Naive thymus-derived CD4-positive, alpha-beta T cell (primary cell): ENCODE data around the gene GRIK1. TPM values are rescaled to one million over a fixed set of nuclear protein-coding genes. Genes with fewer than 3 reads are reported as not detected.
"Not testable (repeated sequence)": the region's sequence is repeated elsewhere in the genome, so short reads cannot be mapped to it uniquely, and the experiment has no call there.

ENCODE experiments used
- ATAC-seq: fragments of 150-1000 bp; cut with Tn5 transposase; 2 replicates; pipeline ENCODE4 v1.10.0; 2021; ENCODE audit warnings: mild to moderate bottlenecking, moderate library complexity
- CTCF ChIA-PET: fragments of 350-600 bp; sonication (Branson Sonifier 250); formaldehyde crosslinking; loops from one replicate; lab custom pipeline; 2021; ENCODE audit warnings: antibody characterized with exemption; lab: Charles Lee
- POLR2A ChIA-PET: fragments of 350-600 bp; sonication (Branson Sonifier 250); formaldehyde crosslinking; loops from one replicate; lab custom pipeline; 2021; ENCODE audit warnings: antibody characterized with exemption, inconsistent platforms; lab: Charles Lee
- DNase-seq, 9 donors: peaks; one replicate each; pipeline versions ENCODE4 v3.0.0 to v3.0.0-alpha.2; 2020 to 2022; ENCODE audit warnings: mixed read lengths in 1 of 9
- H3K27ac ChIP-seq: one replicate; pipeline ENCODE4 v1.7.0; 2013; ENCODE audit warnings: mild to moderate bottlenecking, low read depth, low read length, moderate library complexity
- H3K27me3 ChIP-seq, 2 donors: one replicate each; pipeline ENCODE4 v1.7.0; 2013; ENCODE audit warnings: low read length in 2 of 2, mild to moderate bottlenecking in 2 of 2, moderate library complexity in 2 of 2; ENCODE audit not compliant: control insufficient read depth in 2 of 2, insufficient read depth in 2 of 2
- H3K36me3 ChIP-seq, 3 experiments: 1 replicate in 2 of 3; 2 replicates in 1 of 3; pipeline ENCODE4 v1.7.0; 2013; ENCODE audit warnings: low read length in 3 of 3, mild to moderate bottlenecking in 3 of 3, moderate library complexity in 1 of 3; ENCODE audit not compliant: insufficient read depth in 3 of 3, control insufficient read depth in 2 of 3
- H3K4me1 ChIP-seq, 2 donors: one replicate each; pipeline ENCODE4 v1.7.0; 2013; ENCODE audit warnings: low read length in 2 of 2, mild to moderate bottlenecking in 2 of 2, moderate library complexity in 1 of 2; ENCODE audit not compliant: control insufficient read depth in 2 of 2, insufficient read depth in 2 of 2
- H3K4me3 ChIP-seq: 2 replicates; pipeline ENCODE4 v1.7.0; 2013; ENCODE audit warnings: mild to moderate bottlenecking, low read length
- H3K9me3 ChIP-seq, 3 experiments: 1 replicate in 2 of 3; 2 replicates in 1 of 3; pipeline ENCODE4 v1.7.0; 2013; ENCODE audit warnings: low read length in 3 of 3; ENCODE audit not compliant: control insufficient read depth in 2 of 3
- H3K27ac Mint-ChIP-seq, 9 donors: one replicate each; pipeline ENCODE4 v1.8.0; 2020 to 2022; ENCODE audit warnings: mixed read lengths in 9 of 9, mild to moderate bottlenecking in 8 of 9, moderate library complexity in 5 of 9, inconsistent platforms in 2 of 9
- H3K27me3 Mint-ChIP-seq, 5 donors: one replicate each; pipeline ENCODE4 v1.8.0; 2021 to 2022; ENCODE audit warnings: mixed read lengths in 5 of 5, mild to moderate bottlenecking in 1 of 5
- H3K36me3 Mint-ChIP-seq, 5 donors: one replicate each; pipeline ENCODE4 v1.8.0; 2020 to 2022; ENCODE audit warnings: mixed read lengths in 5 of 5, mild to moderate bottlenecking in 3 of 5, inconsistent platforms in 1 of 5
- H3K4me1 Mint-ChIP-seq, 7 donors: one replicate each; pipeline ENCODE4 v1.8.0; 2020 to 2022; ENCODE audit warnings: mixed read lengths in 7 of 7, mild to moderate bottlenecking in 3 of 7, inconsistent platforms in 1 of 7
- H3K4me3 Mint-ChIP-seq, 10 donors: one replicate each; pipeline ENCODE4 v1.8.0; 2020 to 2022; ENCODE audit warnings: mild to moderate bottlenecking in 10 of 10, mixed read lengths in 10 of 10, moderate library complexity in 6 of 10, inconsistent platforms in 2 of 10
- H3K9me3 Mint-ChIP-seq, 11 donors: one replicate each; pipeline ENCODE4 v1.8.0; 2020 to 2022; ENCODE audit warnings: mixed read lengths in 11 of 11, mild to moderate bottlenecking in 4 of 11, inconsistent platforms in 1 of 11, moderate library complexity in 1 of 11
- intact Hi-C, 2 donors: fragments of 100-400 bp; cut with micrococcal nuclease; formaldehyde crosslinking; loops; one replicate each; pipeline ENCODE4 v1.15.1; 2023
- polyA plus RNA-seq, 2 donors: library from polyadenylated mRNA; unstranded; fragments of 300-500 nt; fragmentation: Illumina TruSeq; gene quantifications; one replicate each; pipeline ENCODE4 v1.2.3, GENCODE V29; 2021
- total RNA-seq, 6 experiments: library from RNA in 5 of 6; stranded (reverse) in 5 of 6; gene quantifications; 1 replicate in 5 of 6; 2 replicates in 1 of 6; pipeline ENCODE4 v1.2.3 and lab custom pipeline; 2021 to 2026

GRIK1 gene
- total and polyA plus RNA-seq, 7 experiments from 2014 or later, result 0.10 TPM; not detected in 6

GRCh38 chr21:29605219-29605618 lies 334.6 kb downstream of the GRIK1 start:
- H3K4me1 Mint-ChIP-seq, DNase-seq, H3K27me3 ChIP-seq, H3K4me3 ChIP-seq, H3K27me3 Mint-ChIP-seq, H3K9me3 ChIP-seq, ATAC-seq, H3K27ac ChIP-seq, H3K27ac Mint-ChIP-seq, intact Hi-C loops, H3K9me3 Mint-ChIP-seq, H3K4me1 ChIP-seq, CTCF ChIA-PET, POLR2A ChIA-PET, H3K36me3 ChIP-seq, H3K4me3 Mint-ChIP-seq: not testable (repeated sequence)
- peaks cover 0 to 26% (median 9%) of the 10 kb centered on the region in 5 donors for H3K36me3 Mint-ChIP-seq

GRCh38 chr21:29604076-29604475 lies 335.7 kb downstream of the GRIK1 start:
- no peak for ATAC-seq
- Mint-ChIP-seq H3K36me3 (peaks cover 0 to 22% (median 12%) of the 10 kb centered on the region in 5 donors), H3K4me3 (no peak overlapping the region), H3K9me3 (peaks cover 0 to 1% (median 0%) of the 10 kb centered on the region in 11 donors), H3K27me3 (no peaks in the 10 kb centered on the region), H3K4me1 (no peaks in the 10 kb centered on the region), H3K27ac (no peak overlapping the region)
- H3K27me3 ChIP-seq, result no peaks in the 10 kb centered on the region
- no peaks in the 10 kb centered on the region for H3K9me3 ChIP-seq
- DNase-seq, result no peak
- ChIA-PET POLR2A (no interaction called here), CTCF (no interaction called here)
- intact Hi-C loops, result no loop called here
- H3K36me3 ChIP-seq, result no peaks in the 10 kb centered on the region
- no peaks in the 10 kb centered on the region for H3K4me1 ChIP-seq
- no peak overlapping the region for H3K4me3 ChIP-seq
- H3K27ac ChIP-seq, result no peak overlapping the region

GRCh38 chr21:29601047-29601446 lies 338.7 kb downstream of the GRIK1 start:
- intact Hi-C loops, result no loop called here
- H3K9me3 ChIP-seq, result no peaks in the 10 kb centered on the region
- H3K27me3 Mint-ChIP-seq, result no peaks in the 10 kb centered on the region

GRCh38 chr21:29586696-29587095 lies 353.1 kb downstream of the GRIK1 start:
- Mint-ChIP-seq H3K36me3 (peaks cover 0 to 4% (median 0%) of the 10 kb centered on the region in 5 donors), H3K27ac (no peak overlapping the region), H3K27me3 (peaks cover 0 to 15% (median 10%) of the 10 kb centered on the region in 5 donors), H3K4me1 (no peaks in the 10 kb centered on the region), H3K4me3 (no peak overlapping the region), H3K9me3 (peaks cover 0 to 2% (median 0%) of the 10 kb centered on the region in 11 donors)
- DNase-seq (no peak), ATAC-seq (no peak)
- POLR2A ChIA-PET, result no interaction called here
- H3K9me3 ChIP-seq, result no peaks in the 10 kb centered on the region
- CTCF ChIA-PET, result no interaction called here
- no peaks in the 10 kb centered on the region for H3K36me3 ChIP-seq
- no peak overlapping the region for H3K4me3 ChIP-seq
- no peaks in the 10 kb centered on the region for H3K4me1 ChIP-seq
- no peak overlapping the region for H3K27ac ChIP-seq
- intact Hi-C loops, result no loop called here
- no peaks in the 10 kb centered on the region for H3K27me3 ChIP-seq

More at GRCh38 chr21:29601047-29601446, 338.7 kb downstream of the GRIK1 start:
- no peak for DNase-seq
- no peaks in the 10 kb centered on the region for H3K4me1 ChIP-seq
- no peak overlapping the region for H3K4me3 ChIP-seq
- ChIA-PET POLR2A (no interaction called here), CTCF (interaction anchor here (0.8 kb wide), 1 partner anchor 9 kb away, joined by 3 read pairs; no protein-coding TSS in a partner anchor)
- Mint-ChIP-seq H3K4me1 (no peaks in the 10 kb centered on the region), H3K36me3 (peaks cover 0 to 35% (median 18%) of the 10 kb centered on the region in 5 donors), H3K4me3 (no peak overlapping the region), H3K27ac (no peak overlapping the region), H3K9me3 (peaks cover 0 to 3% (median 0%) of the 10 kb centered on the region in 11 donors)
- H3K36me3 ChIP-seq, result no peaks in the 10 kb centered on the region
- ATAC-seq, result no peak
- no peaks in the 10 kb centered on the region for H3K27me3 ChIP-seq
- H3K27ac ChIP-seq, result no peak overlapping the region

GRCh38 chr21:29585462-29585861 lies 354.3 kb downstream of the GRIK1 start:
- Mint-ChIP-seq H3K27ac (no peak overlapping the region), H3K4me1 (no peaks in the 10 kb centered on the region), H3K36me3 (peaks cover 0 to 4% (median 0%) of the 10 kb centered on the region in 5 donors), H3K4me3 (no peak overlapping the region), H3K27me3 (peaks cover 0 to 10% (median 7%) of the 10 kb centered on the region in 5 donors), H3K9me3 (peaks cover 0 to 1% (median 0%) of the 10 kb centered on the region in 11 donors)
- intact Hi-C loops, result no loop called here
- no peak overlapping the region for H3K27ac ChIP-seq
- H3K27me3 ChIP-seq, result no peaks in the 10 kb centered on the region
- no peaks in the 10 kb centered on the region for H3K36me3 ChIP-seq
- no peak for DNase-seq
- no peak for ATAC-seq
- no peak overlapping the region for H3K4me3 ChIP-seq
- ChIA-PET CTCF (no interaction called here), POLR2A (no interaction called here)
- no peaks in the 10 kb centered on the region for H3K4me1 ChIP-seq
- no peaks in the 10 kb centered on the region for H3K9me3 ChIP-seq

GRCh38 chr21:29583424-29583924 lies 356.3 kb downstream of the GRIK1 start:
- Mint-ChIP-seq H3K36me3 (peaks cover 0 to 4% (median 0%) of the 10 kb centered on the region in 5 donors), H3K27ac (no peak overlapping the region), H3K27me3 (no peaks in the 10 kb centered on the region), H3K9me3 (peaks cover 0 to 1% (median 0%) of the 10 kb centered on the region in 11 donors), H3K4me1 (no peaks in the 10 kb centered on the region), H3K4me3 (no peak overlapping the region)
- intact Hi-C loops, result no loop called here
- ChIA-PET CTCF (interaction anchor here (0.7 kb wide), 1 partner anchor 32 kb away, joined by 7 read pairs; no protein-coding TSS in a partner anchor), POLR2A (no interaction called here)
- ATAC-seq (no peak), DNase-seq (no peak)
- no peaks in the 10 kb centered on the region for H3K9me3 ChIP-seq
- H3K27me3 ChIP-seq, result no peaks in the 10 kb centered on the region
- H3K36me3 ChIP-seq, result no peaks in the 10 kb centered on the region
- H3K27ac ChIP-seq, result no peak overlapping the region
- no peaks in the 10 kb centered on the region for H3K4me1 ChIP-seq
- no peak overlapping the region for H3K4me3 ChIP-seq

GRCh38 chr21:29582855-29583254 lies 356.9 kb downstream of the GRIK1 start:
- no peak for ATAC-seq

More at GRCh38 chr21:29582855-29583254, 356.9 kb downstream of the GRIK1 start:
- no peak overlapping the region for H3K27ac ChIP-seq
- H3K4me3 ChIP-seq, result no peak overlapping the region
- Mint-ChIP-seq H3K27me3 (no peaks in the 10 kb centered on the region), H3K36me3 (peaks cover 0 to 4% (median 0%) of the 10 kb centered on the region in 5 donors), H3K27ac (no peak overlapping the region), H3K9me3 (peaks cover 0 to 1% (median 0%) of the 10 kb centered on the region in 11 donors), H3K4me3 (no peak overlapping the region), H3K4me1 (no peaks in the 10 kb centered on the region)
- ChIA-PET CTCF (no interaction called here), POLR2A (no interaction called here)
- no peaks in the 10 kb centered on the region for H3K27me3 ChIP-seq
- H3K4me1 ChIP-seq, result no peaks in the 10 kb centered on the region
- no peaks in the 10 kb centered on the region for H3K9me3 ChIP-seq
- no peaks in the 10 kb centered on the region for H3K36me3 ChIP-seq
- intact Hi-C loops, result no loop called here
- no peak for DNase-seq
